ENCODE results near the gene OPA1. TPM values are rescaled to one million over a fixed set of nuclear protein-coding genes. Genes with fewer than 3 reads are reported as not detected.

Gene OPA1
- polyA plus RNA-seq, 1 donor (not counting 4 experiments of a cell fraction or from before 2014, with no cell fraction given): 50.1 TPM

DNA sequence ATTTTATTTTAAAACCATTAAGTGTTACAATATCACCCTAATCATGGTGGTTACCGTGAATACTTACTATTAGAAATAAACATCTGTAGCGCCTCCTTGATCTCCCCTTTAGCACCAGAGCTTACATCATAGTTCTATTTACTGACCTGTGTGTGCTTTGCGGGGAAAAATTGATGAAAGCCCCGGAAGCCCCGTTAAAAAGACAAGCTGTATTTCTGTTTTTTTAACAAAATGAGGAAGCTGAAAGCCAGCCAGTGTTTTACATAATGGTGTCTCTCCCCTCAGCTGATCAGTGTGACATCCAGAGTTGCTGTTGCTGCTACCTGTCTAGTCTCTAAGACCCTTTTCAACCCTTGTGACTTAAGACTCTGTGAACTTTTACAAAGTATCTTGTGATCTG is 100.8 kb downstream of the OPA1 start:
- H3K79me2 ChIP-seq (ENCODE audit: control insufficient read depth, insufficient read depth, low read length): no peaks in the 10 kb centered on the region
- TF ChIP-seq EZH2 (IDR thresholded peaks at IDR 0.05; ENCODE audit: low read length): no peak
- TF ChIP-seq, protein P1, sequence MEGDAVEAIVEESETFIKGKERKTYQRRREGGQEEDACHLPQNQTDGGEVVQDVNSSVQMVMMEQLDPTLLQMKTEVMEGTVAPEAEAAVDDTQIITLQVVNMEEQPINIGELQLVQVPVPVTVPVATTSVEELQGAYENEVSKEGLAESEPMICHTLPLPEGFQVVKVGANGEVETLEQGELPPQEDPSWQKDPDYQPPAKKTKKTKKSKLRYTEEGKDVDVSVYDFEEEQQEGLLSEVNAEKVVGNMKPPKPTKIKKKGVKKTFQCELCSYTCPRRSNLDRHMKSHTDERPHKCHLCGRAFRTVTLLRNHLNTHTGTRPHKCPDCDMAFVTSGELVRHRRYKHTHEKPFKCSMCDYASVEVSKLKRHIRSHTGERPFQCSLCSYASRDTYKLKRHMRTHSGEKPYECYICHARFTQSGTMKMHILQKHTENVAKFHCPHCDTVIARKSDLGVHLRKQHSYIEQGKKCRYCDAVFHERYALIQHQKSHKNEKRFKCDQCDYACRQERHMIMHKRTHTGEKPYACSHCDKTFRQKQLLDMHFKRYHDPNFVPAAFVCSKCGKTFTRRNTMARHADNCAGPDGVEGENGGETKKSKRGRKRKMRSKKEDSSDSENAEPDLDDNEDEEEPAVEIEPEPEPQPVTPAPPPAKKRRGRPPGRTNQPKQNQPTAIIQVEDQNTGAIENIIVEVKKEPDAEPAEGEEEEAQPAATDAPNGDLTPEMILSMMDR (optimal IDR thresholded peaks at IDR 0.05 in 1 of 3, IDR thresholded peaks at IDR 0.05 in 1 of 3, conservative IDR thresholded peaks at IDR 0.05 in 1 of 3; ENCODE audit: extremely low read depth in 1 of 3, insufficient read depth in 2 of 3, low read length in 3 of 3): no peak
- dilution Hi-C loops (cut with MboI; ENCODE audit: extremely low pct_ligation_motif_present, low sequenced_read_pairs): no loop called here
- no peak overlapping the region for H3K4me3 ChIP-seq (ENCODE audit: control insufficient read depth in 2 of 3, extremely low read depth in 1 of 3, insufficient read depth in 2 of 3, low read depth in 1 of 3, low read length in 3 of 3)
- no peaks in the 10 kb centered on the region for H3K4me1 ChIP-seq (ENCODE audit: control insufficient read depth, extremely low read depth, insufficient read depth, low read length)
- no peak overlapping the region for H3K4me2 ChIP-seq (ENCODE audit: control insufficient read depth, extremely low read depth, insufficient read depth, low read depth, low read length)
- no peak overlapping the region for H3K9ac ChIP-seq (ENCODE audit: control insufficient read depth, extremely low read depth, insufficient read depth, low read length)
- H3K27ac ChIP-seq (ENCODE audit: control insufficient read depth, insufficient read depth, low read length): no peak overlapping the region
- DNase-seq (ENCODE audit: low read depth, low spot score): no peak
- H2AFZ ChIP-seq (ENCODE audit: control insufficient read depth, low read length): no peak overlapping the region
- no peak for FAIRE-seq
- H3K9me3 ChIP-seq (ENCODE audit: control insufficient read depth, low read depth, low read length): no peaks in the 10 kb centered on the region
- H4K20me1 ChIP-seq (ENCODE audit: control insufficient read depth, extremely low read depth, insufficient read depth, low read length): no peaks in the 10 kb centered on the region
- H3K36me3 ChIP-seq (ENCODE audit: control insufficient read depth in 2 of 2, extremely low read depth in 1 of 2, insufficient read depth in 2 of 2, low read length in 2 of 2): peaks cover 4 to 6% of the 10 kb centered on the region in 2 experiments
- H3K27me3 ChIP-seq (ENCODE audit: control insufficient read depth, extremely low read depth, insufficient read depth, low read length): no peaks in the 10 kb centered on the region
- H3K9me1 ChIP-seq (ENCODE audit: control insufficient read depth, extremely low read depth, insufficient read depth, low read length): no peaks in the 10 kb centered on the region

DNA sequence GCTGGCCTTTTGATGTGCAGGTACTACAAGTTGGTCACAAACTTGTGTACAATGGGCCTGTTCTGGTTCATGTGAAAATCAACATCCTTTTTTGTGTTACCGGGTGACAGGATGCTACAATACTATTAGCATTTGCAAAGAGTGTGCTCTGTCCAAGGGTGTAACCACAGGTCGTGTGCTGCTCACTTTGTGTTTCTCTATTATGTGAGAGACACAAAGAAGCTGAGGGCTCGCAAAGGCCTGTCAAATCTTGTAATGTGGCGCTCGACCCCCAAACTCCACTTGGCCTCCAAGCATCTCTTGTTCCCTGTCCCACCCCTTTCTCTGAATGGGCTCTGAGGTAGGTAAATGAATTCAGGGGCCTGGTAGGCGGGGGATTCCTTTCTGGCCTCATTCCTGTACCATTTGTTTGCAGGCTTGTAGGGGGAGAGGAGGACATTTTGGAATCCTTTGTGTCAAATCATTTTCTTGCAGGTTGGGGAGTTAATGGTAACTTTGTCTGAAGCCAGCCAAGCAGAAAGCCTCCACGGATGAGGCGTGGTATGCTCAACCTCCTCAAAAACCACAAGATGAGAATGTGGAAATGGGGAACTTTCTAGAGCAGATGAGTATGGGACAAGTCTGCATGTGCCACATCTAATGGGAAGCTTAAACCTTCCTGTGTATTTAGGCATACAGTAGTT is 109.1 kb downstream of the OPA1 start:
- Histone ChIP-seq H3K4me2 (ENCODE audit: control insufficient read depth, extremely low read depth, insufficient read depth, low read depth, low read length) (no peak overlapping the region), H3K9me1 (ENCODE audit: control insufficient read depth, extremely low read depth, insufficient read depth, low read length) (no peaks in the 10 kb centered on the region), H4K20me1 (ENCODE audit: control insufficient read depth, extremely low read depth, insufficient read depth, low read length) (no peaks in the 10 kb centered on the region), H3K27ac (ENCODE audit: control insufficient read depth, insufficient read depth, low read length) (no peak overlapping the region), H3K79me2 (ENCODE audit: control insufficient read depth, insufficient read depth, low read length) (no peaks in the 10 kb centered on the region), H3K4me1 (ENCODE audit: control insufficient read depth, extremely low read depth, insufficient read depth, low read length) (peaks cover 2% of the 10 kb centered on the region), H3K36me3 (ENCODE audit: control insufficient read depth in 2 of 2, extremely low read depth in 1 of 2, insufficient read depth in 2 of 2, low read length in 2 of 2) (no peaks in the 10 kb centered on the region), H2AFZ (ENCODE audit: control insufficient read depth, low read length) (no peak overlapping the region), H3K9ac (ENCODE audit: control insufficient read depth, extremely low read depth, insufficient read depth, low read length) (no peak overlapping the region), H3K9me3 (ENCODE audit: control insufficient read depth, low read depth, low read length) (no peaks in the 10 kb centered on the region), H3K4me3 (ENCODE audit: control insufficient read depth in 2 of 3, extremely low read depth in 1 of 3, insufficient read depth in 2 of 3, low read depth in 1 of 3, low read length in 3 of 3) (no peak overlapping the region), H3K27me3 (ENCODE audit: control insufficient read depth, extremely low read depth, insufficient read depth, low read length) (no peaks in the 10 kb centered on the region)
- dilution Hi-C loops (cut with MboI; ENCODE audit: extremely low pct_ligation_motif_present, low sequenced_read_pairs): no loop called here
- FAIRE-seq (no peak), DNase-seq (ENCODE audit: low read depth, low spot score) (no peak)
- TF ChIP-seq, protein P1 (optimal IDR thresholded peaks at IDR 0.05 in 1 of 3, IDR thresholded peaks at IDR 0.05 in 1 of 3, conservative IDR thresholded peaks at IDR 0.05 in 1 of 3; ENCODE audit: extremely low read depth in 1 of 3, insufficient read depth in 2 of 3, low read length in 3 of 3): no peak
